Right kidney (tissue), 1 donor: ENCODE results near the gene PLCB4.
A peak's percentile ranks its signal among the peaks of the same experiment; 100 is the strongest.

Experiments
- DNase-seq: peaks from one replicate; pipeline ENCODE4 v3.0.0-alpha.2; 2016

The PLCB4 gene

DNA sequence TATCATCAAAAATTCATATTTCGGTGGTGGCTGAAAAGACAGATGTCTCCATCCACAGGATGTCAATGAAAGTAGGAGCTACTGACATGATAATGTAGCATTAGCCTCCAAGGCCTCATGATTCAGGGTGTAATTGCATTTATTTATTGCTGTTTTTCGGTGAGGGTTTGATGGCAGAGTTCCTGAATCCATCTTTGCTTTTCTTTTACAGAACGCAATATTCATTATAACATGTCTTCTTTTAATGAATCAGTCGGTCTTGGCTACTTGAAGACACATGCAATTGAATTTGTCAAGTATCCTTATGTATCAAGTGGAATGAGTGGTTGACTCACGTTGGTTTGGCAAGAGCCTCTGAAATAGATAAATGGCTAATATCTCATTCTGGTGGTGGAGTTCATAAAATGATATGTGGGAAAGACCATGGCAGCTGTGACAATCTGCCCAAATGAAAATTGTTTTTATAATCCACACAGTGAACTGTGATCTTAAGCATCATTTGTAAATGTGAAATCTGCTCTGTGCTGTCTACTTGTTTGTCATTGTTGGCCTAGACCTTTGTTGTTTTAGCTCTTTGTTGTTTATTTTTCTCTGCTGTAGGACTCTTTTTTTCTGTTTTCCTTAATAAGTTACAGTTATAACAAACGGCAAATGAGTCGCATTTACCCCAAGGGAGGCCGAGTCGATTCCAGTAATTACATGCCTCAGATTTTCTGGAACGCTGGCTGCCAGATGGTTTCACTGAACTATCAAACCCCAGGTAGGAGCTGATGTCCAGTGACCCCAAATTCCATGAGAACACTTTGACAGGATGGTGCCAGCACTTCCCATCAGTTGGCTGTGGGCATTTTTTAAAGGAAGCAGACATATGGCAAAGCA, 339.8 kb downstream of the PLCB4 start:
- DNase-seq: peak; percentile 16

DNA sequence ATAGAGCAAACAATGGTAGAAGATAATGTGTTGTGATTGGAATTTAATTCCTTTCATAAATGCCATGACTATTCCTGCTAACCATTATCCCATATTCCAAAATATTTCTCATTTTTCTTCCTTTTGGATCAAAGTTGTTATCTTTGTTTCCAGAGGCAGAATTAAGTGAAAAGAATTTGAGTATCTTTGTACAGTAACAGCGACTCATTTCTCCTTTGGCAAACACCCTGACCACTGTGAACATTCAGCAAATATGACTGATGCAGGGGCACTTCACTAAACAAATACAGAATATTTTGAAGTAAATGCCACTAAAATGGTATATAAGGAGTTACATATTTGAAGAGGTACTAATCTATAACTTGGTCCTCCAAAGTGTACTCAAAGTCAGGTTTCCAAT, 340.5 kb downstream of the PLCB4 start:
- DNase-seq: no peak

DNA sequence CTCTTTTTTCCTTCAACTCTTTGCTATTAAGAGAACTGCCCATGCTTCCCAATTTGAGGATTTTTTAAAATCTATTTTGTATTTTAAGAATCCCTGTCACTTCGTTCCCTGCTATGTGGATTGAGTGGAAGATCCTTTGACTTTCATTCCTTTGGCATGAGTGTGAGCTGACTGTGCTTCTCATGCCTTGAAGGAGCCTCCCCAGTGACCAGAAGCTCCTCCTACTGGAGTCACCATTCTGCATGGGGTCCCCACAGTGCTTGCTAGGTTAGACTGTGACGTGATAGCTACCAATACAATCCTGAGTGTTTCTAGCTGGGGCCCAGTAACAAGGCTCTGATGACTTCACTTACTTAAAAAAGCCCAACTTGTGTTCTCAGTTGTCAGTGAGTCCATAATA, 341.1 kb downstream of the PLCB4 start:
- no peak for DNase-seq

DNA sequence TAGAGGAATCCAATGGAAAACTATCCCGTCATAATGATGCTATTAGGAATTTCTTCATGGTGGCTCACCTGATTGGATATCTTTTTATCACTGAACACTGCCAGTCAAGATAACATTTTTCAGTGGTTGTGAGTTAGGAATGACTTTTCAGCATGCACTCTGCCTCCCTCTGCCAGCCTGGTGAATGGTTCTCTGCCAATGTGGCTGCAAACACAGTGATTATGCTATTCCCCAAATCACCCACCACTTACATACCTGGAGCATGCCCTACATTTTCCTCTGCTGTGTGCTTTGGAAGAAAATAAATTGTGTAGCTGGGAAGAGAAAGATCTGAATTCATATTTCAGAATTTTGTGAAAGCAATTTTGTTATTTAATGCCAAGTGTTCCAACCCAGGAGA, 342.9 kb downstream of the PLCB4 start:
- DNase-seq: no peak

DNA sequence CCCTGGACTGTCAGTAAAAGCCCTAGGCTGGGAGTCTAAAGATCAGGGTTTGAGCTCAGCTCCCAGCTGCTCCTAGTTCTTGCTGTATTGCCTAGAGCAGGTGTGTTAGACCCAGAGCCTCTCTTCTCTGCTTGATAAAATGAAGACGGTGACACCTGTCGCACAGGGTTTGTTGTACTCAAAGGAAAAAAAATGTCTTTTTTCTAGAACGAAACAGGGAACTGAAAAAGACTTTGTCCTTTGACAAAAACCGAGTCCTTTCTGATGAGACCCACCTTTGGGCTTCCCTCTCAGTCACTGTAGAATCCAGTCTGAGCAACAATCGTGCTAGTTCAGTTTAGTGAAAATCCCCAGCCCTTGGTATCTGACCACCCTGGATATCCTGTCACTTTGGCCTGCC, 343.4 kb downstream of the PLCB4 start:
- DNase-seq: no peak

DNA sequence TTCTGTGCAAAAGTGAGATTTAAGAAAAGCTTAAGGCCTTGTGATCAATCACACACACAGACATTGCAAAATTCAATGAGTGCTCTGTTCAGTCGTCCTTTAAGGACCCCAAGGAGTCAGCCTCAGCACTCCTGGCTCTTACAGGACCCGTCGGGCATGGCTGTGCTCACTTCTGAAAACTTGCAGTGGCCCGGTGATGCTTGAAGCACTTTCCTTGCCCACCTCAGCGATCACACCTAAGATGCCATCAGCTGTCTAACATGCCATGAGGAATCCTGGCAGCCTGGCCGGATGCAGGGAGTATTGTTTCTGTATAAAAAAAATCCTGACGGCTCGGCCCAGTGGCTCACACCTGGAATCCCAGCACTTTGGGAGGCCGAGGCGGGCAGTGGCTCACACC, 344.1 kb downstream of the PLCB4 start:
- no peak for DNase-seq

DNA sequence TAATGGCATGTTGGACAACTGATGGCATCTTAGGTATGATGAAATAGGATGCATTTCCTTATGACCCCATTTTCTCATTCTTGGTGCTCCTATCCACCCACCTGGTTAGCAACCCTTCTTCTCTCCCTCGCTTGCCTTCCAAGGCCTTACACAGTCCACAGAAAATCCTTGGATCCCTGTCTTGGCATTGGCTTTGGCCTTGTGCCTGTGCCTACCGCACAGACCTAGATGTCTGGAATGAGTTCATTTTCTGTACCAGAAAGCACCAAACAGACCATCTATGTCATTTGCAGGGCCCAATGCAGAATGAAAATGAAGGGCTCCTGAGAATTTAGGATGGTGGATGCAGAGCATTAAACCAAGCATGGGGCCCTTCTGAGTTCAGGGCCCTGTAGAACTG, 346.5 kb downstream of the PLCB4 start:
- DNase-seq: no peak

DNA sequence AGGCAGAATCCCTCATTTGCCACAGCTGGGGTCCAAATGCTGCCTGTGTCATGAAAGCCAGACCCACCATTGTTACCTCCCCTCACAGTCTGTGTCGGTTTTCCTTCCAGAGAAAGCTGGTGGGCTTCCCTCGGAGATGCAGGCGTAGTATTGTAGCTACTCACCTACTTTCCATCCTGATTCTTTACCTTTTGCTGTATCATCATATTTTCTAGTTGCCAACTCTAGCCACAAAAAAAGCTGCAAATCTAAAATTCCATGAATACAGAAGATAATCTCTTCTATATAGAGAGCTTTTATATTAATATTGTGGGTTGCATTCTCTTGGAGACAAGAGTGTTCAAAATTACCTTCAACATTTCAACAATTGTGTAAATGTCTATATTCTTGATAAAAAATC, 347.5 kb downstream of the PLCB4 start:
- DNase-seq: no peak

DNA sequence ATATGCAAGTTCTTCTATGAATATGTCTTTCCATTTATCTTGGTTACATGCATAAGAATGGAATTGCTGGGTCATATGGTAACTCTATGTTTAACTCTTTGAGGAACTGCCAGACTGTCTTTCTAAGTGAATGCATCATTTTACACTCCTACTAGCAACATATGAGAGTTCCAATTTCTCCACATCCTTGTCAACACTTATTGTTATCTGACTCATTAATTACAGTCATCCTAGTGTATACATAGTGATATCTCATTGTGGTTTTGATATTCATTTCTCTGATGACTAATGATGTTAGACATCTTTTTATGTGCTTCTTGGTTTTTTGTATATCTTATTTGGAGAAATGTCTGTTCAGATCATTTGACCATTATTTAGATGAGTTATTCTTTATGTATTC, 348.8 kb downstream of the PLCB4 start:
- DNase-seq: no peak

DNA sequence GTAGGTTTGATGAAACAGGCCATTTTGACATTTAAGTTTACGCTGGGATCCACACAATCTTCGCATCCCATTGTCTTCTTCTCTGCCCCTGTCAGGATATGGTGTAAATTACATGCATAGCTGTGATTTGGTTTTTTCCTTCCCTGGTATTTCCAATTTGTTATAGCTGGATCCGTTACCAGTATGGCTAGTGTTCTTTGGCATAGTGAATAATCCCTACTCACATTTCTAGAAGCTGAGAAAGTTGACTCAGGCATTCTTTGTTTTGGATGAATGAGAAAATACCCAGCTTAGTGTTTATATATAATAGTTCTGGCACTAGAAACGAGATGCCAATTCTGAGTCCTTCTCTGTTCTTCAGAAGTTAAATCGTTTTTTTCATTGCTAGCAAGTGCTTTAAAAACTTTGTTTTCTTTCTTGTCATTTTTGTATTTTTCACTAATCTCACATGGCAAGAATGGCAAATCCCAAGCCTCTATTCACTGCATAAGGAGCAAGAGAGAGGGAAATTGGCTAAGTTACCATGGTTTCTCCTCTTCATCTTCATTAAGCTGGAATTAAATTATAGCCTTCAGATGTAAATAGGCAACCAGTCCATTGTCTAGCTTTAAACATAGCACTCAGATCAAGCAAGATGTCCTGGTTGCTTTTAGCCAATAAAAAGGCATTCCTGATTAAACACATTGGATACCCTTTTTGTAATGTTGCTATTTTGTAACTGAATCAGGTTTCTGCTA, 353.6 kb downstream of the PLCB4 start:
- DNase-seq: no peak

DNA sequence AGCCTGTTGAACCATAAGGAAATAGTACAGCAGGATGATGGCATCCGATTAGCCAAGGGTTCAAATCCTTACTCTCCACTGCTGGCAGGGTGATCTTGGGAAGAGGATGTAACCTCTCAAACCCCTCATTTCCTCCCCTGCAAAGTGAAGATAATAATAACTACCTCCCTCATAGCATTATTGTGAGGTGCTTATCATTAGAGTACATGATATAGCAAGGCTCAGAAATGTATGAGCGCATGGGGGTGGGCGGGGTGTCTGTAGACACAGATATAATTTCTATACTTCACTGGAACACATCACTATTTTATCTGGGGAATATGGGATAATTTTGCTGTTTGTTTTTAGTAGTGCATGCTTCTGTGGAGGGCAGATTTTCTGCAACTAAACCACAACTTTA, 355.7 kb downstream of the PLCB4 start:
- no peak for DNase-seq

DNA sequence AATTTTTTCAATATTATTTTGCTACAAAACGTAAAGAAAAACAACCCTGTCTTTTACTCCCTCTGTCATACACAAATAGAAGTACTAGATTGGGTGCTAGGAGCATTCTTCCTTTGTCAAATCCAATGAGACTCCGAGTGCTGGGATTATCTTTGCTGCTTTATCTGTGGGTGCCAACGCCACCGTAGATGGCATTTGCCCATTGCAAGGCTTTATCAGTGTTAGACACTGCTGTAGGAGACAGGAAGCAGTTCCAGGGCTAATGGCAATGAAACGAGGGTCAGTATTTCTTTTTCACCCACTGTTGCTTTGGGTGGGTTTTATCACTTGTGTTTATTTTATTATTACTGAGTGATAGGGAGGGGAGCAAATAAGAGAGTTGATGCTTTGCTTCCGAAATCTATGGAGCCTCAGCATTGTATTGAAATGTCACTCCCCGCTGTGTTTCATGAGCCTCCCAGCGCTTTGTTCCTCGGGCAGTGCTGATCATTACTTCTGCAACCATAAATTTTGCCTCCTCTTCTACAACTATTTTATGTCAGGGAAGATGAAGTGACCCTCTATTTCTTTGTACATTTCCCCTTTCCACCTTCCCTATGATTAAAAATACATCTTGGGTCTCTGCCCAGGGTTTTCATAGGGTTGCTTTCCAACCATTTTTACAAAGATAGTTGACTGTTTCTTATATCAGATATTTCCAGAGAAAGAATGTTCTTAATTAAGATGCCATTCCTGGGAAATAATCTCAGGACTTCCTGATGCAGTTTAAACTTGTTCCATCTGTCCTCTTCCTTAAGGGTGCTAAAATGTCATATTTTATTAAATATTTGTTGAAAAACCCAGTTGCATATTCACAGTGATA, 358.8 kb downstream of the PLCB4 start:
- DNase-seq: no peak

DNA sequence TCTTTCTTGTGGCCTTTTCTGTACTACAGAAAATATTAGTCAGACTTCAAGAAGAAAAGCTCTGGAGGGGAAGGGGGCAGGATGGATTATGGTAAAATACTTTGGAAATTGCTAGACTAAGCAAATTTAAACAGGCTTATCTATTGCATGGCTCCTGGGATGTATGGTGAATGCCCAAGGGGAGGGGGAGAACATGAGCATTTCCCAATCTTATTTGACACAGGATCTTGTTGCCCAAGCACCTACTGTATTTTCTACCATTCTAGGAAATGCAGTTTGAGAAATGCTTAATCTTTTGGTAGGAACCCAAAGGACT, 359.4 kb downstream of the PLCB4 start:
- DNase-seq: no peak

DNA sequence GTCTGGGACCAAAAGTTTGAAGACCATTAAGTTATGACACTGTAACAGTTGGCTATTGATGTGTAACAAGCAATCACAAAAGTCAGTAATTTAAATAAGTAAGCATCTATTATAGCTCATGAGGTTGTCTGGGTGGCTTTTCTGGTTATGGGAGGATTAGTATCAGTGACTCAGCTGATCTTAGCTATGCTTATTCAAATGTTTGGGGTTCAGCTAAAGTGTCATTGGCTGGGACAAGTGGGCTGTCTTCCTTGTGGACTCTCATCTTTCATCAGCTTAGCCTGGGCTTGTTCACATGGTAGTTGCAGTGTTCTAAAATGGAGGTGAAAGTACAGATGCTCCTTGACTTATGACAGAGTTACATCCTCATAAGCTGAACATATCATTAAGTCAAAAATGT, 370.9 kb downstream of the PLCB4 start:
- DNase-seq: no peak

DNA sequence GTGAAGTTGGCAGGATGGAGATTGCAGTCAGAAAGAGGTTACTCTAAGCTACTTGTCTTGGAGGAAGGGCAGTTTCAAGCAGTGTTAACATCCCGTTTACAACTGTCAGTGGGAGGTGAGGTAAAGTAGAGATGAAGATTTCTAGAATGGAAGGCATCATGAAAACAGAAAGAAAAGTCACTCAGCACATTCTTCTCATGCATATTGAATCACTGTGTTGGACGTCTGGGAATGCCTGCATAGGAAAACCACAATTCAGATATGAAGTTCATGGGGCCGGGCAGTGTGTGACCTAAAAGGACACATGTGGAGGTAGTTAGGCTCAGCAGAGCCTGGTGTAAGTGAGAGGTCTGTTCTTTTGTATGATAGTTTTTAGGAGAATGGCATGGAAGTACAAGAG, 372.0 kb downstream of the PLCB4 start:
- DNase-seq: no peak

DNA sequence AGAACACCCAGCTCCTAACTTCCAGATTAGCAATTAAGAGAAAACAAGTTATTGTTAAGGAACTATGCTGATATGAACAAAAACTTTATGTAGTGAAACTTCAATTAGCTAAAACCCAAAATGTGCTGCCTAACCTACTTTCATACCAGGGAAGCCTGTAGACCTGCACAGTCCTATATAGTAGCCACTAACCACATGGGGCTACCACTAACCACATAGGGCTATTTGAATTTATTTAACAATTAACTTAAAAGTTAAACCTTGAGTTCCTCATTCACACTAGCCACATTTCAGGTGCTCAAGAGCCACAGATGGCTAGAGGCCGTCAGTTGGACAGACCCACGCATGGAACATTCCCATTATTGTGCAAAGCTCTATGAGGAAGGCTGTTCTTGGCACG, 373.1 kb downstream of the PLCB4 start:
- no peak for DNase-seq

DNA sequence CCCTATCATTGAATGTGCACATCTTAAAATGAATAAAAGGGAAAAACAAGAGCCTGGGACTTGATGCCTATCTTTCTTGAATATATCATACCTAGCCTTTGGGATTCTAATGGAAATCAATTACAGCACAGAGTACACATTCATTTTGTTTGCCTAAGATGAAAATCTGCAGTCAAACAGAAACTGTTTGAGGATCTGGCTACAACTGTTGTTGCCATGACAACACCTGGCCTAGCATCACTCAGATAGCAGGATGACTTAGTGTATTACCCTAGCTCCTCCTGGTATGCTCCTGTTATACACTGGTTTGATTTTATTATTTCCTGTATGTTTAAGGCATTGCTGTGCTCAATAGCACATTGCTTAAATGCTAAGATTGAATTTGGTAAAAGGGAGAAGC, 374.0 kb downstream of the PLCB4 start:
- DNase-seq: no peak

DNA sequence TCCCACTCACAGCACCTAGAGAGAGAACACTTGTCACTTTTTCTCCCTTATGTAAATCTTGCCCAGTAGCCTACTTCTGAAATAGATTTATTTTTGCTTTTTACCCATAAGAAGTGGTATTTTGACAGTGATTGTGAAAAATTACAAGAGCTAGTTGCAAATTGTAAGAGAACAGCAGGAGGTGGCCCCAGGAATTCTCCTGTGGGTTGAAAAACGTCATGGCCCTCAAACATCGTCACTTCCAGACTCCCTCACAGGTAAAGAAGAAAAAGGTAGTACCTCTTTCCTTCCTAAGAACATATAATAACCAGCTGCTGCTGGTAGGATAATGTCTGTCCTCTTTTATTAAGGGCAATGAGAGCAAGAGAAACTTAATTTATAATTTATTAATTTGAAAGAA, 376.0 kb downstream of the PLCB4 start:
- DNase-seq: no peak

DNA sequence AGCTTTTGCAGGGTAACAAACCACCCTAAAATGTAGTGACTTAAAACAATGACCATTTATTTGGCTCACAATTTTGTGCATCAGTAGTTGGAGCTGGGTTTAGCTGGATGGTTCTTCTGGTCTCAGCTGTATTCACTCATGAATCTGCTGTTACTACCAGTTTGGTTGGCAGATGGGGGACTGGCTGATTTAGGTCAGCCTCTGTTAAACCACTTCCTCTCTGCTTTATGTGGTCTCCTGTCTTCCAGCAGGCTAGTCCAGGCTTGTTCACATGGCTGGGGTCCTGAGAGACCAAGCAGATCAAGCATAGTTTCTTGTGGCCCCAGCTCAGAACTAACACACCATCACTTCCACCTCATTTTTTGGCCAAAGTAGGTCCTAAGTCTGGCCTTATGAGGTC, 378.3 kb downstream of the PLCB4 start:
- no peak for DNase-seq

DNA sequence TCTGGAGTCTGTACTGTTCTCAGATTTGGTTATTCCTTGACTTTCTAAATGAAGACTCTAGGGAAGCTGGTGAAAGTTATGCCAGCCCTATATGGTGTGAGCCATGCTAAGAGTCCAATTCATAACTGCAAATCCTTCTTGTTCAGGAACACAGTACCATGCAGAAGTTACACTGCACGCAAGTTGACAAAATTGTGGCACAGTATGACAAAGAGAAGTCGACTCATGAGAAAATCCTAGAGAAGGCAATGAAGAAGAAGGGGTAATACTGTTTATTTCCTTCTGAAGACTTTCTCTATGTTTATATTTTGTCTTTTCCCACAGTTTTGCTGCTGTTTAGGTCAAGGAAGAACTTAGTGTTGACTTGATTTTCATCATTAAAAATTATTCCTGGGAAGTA, 384.3 kb downstream of the PLCB4 start:
- DNase-seq: no peak

DNA sequence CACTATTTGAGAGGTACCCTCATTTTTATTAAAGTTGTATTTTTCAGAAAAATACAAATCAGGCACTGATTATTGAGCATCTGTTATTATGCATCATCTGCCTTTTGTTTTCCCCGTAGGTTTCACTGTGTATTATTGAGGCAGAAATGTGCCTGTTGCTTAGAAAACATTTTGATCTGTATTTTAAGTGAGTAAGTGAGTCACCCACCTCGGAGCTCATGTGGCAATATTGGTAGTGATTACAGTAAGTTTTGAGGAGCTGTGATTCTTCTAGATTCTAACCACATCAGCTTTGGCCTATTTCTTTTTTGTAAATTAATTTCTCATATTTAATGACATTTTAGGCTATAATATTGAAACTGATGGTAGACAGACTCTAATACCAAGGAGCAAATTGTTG, 385.9 kb downstream of the PLCB4 start:
- DNase-seq: no peak

DNA sequence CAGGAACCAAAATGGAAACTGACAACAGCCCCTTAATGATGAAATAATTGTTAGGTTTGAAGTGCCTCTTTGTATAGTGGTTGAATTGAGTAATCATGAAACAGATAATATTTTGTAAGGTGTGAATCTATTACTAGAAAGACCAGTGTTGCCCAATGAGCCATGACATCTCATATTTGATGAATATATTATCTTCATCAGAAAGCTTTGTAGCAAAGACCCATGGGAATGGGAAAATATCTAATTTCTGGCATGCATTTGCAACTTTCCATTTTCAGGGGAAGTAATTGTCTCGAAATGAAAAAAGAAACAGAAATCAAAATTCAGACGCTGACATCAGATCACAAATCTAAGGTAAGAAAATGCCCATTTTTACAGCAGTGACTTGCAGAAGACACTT, 388.2 kb downstream of the PLCB4 start:
- DNase-seq: no peak

DNA sequence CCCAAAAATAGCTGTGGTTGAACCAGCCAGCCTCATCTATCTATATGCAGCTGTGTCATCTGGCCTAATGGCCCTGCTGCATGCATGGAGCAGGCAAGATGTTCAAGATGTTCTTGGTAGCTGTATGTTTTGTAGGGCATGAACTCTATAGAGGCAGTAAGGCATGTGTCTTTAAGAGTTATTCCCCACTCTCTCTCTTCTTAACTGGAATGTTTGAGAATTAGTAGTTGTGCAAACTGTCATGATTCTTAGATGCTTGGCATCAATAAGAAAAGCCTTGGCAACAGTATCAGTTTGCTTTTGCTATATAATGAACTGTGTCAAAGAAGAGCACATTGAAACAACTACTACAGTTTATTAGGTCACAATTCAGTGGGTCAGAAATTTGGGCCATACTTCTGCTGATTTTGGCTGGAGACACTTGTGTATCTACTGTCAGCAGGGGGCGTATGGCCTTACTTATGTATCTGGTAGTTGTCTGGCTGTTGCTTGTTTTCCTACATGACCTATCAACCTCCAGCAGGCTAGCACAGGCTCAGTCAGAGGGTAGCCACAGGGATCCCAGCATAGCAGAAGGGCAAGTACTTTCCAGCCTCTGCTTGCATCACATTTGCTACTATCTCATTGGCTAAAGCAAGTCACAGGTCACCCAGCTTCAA, 389.4 kb downstream of the PLCB4 start:
- no peak for DNase-seq
